HepG2 (cell line): ENCODE results near the gene ABCF1. TPM values are rescaled to one million over a fixed set of nuclear protein-coding genes. Genes with fewer than 3 reads are reported as not detected.

Experiments used
- ARID2 ChIP-seq: sonication (generic); formaldehyde crosslinking; IDR thresholded peaks from 2 replicates; pipeline ENCODE4 v1.8.1; 2022; ENCODE audit warnings: mild to moderate bottlenecking, missing genetic modification reagents, borderline replicate concordance
- NFYC ChIP-seq: IDR thresholded peaks from 2 replicates; pipeline ENCODE4 v1.6.1; 2016; ENCODE audit warnings: missing genetic modification reagents, missing compliant biosample characterization
- PLRG1 ChIP-seq: fragments of 450-650 bp; conservative IDR thresholded peaks from 2 replicates; pipeline ENCODE4 v1.6.1; 2016
- RCOR2 ChIP-seq: IDR thresholded peaks from 2 replicates; pipeline ENCODE4 v1.6.1; 2016; ENCODE audit warnings: missing biosample characterization, missing genetic modification reagents
- SAP130 ChIP-seq: IDR thresholded peaks from 2 replicates; pipeline ENCODE4 v1.6.1; 2016; ENCODE audit warnings: low read depth
- SPEN ChIP-seq: sonication (generic); formaldehyde crosslinking; IDR thresholded peaks from 2 replicates; pipeline ENCODE4 v1.5.1; 2020; ENCODE audit warnings: low read depth, mild to moderate bottlenecking, missing genetic modification reagents
- ZFP36L2 ChIP-seq: sonication (generic); formaldehyde crosslinking; IDR thresholded peaks from 2 replicates; pipeline ENCODE4 v1.4.0; 2020; ENCODE audit warnings: missing genetic modification reagents
- ZNF275 ChIP-seq: sonication (generic); formaldehyde crosslinking; IDR thresholded peaks from 2 replicates; pipeline ENCODE4 v1.8.0; 2022; ENCODE audit warnings: missing genetic modification reagents, mild to moderate bottlenecking, inconsistent platforms, borderline replicate concordance
- ZNF407 ChIP-seq: sonication (generic); formaldehyde crosslinking; IDR thresholded peaks from one replicate; pipeline ENCODE4 v1.5.1; 2020; ENCODE audit warnings: mild to moderate bottlenecking, missing genetic modification reagents; ENCODE audit errors: not compliant biosample characterization
- polyA plus RNA-seq, 8 experiments: library from polyadenylated mRNA; depleted of rRNA in 3 of 8; stranded (reverse) in 7 of 8; unstranded in 1 of 8; fragments of >200 nt; fragmentation: Illumina TruSeq in 4 of 8; extraction: Trizol in 4 of 8; gene quantifications; 2 replicates each; pipeline versions ENCODE4 v1.2.1 to v1.2.3, GENCODE V29; 2011 to 2016; ENCODE audit warnings: low read depth in 4 of 8, missing spikeins in 1 of 8, mixed read lengths in 1 of 8; ENCODE audit not compliant: insufficient read depth in 1 of 8
- total RNA-seq, 5 experiments: library from RNA; depleted of rRNA; stranded (reverse); fragments of >200 nt; fragmentation: Illumina TruSeq; extraction: Trizol; gene quantifications; 2 replicates each; pipeline ENCODE4 v1.2.3, GENCODE V29; 2016; ENCODE audit warnings: low read depth in 1 of 5
- TF ChIP-seq, protein P1 (sequence below): sonication (generic); formaldehyde crosslinking; IDR thresholded peaks from 2 replicates; pipeline ENCODE4 v1.4.0; 2020; ENCODE audit warnings: mild to moderate bottlenecking, missing genetic modification reagents, borderline replicate concordance
- TF ChIP-seq, protein P2 (sequence below): sonication (generic); formaldehyde crosslinking; IDR thresholded peaks from 2 replicates; pipeline ENCODE4 v1.5.0; 2020; ENCODE audit warnings: mild to moderate bottlenecking, missing genetic modification reagents

The ABCF1 gene
- total and polyA plus RNA-seq, 2 of the 13 experiments (the other 11 are each of a cell fraction or from before 2014, with no cell fraction given), result 25.4 to 98.9 TPM

GRCh38 chr6:30615219-30615957 lies 44.1 kb downstream of the ABCF1 start (continued):
- TF ChIP-seq, protein P1, sequence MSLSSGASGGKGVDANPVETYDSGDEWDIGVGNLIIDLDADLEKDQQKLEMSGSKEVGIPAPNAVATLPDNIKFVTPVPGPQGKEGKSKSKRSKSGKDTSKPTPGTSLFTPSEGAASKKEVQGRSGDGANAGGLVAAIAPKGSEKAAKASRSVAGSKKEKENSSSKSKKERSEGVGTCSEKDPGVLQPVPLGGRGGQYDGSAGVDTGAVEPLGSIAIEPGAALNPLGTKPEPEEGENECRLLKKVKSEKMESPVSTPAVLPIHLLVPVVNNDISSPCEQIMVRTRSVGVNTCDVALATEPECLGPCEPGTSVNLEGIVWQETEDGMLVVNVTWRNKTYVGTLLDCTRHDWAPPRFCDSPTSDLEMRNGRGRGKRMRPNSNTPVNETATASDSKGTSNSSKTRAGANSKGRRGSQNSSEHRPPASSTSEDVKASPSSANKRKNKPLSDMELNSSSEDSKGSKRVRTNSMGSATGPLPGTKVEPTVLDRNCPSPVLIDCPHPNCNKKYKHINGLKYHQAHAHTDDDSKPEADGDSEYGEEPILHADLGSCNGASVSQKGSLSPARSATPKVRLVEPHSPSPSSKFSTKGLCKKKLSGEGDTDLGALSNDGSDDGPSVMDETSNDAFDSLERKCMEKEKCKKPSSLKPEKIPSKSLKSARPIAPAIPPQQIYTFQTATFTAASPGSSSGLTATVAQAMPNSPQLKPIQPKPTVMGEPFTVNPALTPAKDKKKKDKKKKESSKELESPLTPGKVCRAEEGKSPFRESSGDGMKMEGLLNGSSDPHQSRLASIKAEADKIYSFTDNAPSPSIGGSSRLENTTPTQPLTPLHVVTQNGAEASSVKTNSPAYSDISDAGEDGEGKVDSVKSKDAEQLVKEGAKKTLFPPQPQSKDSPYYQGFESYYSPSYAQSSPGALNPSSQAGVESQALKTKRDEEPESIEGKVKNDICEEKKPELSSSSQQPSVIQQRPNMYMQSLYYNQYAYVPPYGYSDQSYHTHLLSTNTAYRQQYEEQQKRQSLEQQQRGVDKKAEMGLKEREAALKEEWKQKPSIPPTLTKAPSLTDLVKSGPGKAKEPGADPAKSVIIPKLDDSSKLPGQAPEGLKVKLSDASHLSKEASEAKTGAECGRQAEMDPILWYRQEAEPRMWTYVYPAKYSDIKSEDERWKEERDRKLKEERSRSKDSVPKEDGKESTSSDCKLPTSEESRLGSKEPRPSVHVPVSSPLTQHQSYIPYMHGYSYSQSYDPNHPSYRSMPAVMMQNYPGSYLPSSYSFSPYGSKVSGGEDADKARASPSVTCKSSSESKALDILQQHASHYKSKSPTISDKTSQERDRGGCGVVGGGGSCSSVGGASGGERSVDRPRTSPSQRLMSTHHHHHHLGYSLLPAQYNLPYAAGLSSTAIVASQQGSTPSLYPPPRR (CRISPR knock-in tag), result 0 out of 2 replicates have a peak, but pooled peaks have one; percentile 55
- no peak for TF ChIP-seq ZNF407 (CRISPR knock-in tag)
- TF ChIP-seq, protein P2, sequence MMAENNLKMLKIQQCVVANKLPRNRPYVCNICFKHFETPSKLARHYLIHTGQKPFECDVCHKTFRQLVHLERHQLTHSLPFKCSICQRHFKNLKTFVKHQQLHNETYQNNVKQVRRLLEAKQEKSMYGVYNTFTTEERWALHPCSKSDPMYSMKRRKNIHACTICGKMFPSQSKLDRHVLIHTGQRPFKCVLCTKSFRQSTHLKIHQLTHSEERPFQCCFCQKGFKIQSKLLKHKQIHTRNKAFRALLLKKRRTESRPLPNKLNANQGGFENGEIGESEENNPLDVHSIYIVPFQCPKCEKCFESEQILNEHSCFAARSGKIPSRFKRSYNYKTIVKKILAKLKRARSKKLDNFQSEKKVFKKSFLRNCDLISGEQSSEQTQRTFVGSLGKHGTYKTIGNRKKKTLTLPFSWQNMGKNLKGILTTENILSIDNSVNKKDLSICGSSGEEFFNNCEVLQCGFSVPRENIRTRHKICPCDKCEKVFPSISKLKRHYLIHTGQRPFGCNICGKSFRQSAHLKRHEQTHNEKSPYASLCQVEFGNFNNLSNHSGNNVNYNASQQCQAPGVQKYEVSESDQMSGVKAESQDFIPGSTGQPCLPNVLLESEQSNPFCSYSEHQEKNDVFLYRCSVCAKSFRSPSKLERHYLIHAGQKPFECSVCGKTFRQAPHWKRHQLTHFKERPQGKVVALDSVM (CRISPR knock-in tag), result no peak
- 0 out of 2 replicates have a peak, but pooled peaks have one; percentile 39 for TF ChIP-seq ZNF275 (CRISPR knock-in tag)
- TF ChIP-seq SPEN (CRISPR knock-in tag), result no peak
- no peak for TF ChIP-seq ZFP36L2
- no peak for TF ChIP-seq RCOR2
- TF ChIP-seq NFYC (CRISPR knock-in tag), result no peak; the same call in 1 of the 2 replicates
- no peak for TF ChIP-seq ARID2 (CRISPR knock-in tag)
- no peak for TF ChIP-seq PLRG1
- TF ChIP-seq SAP130 (CRISPR knock-in tag), result no peak
